GM21367 (cell line): ENCODE results near the gene FHIT.
"Not testable (repeated sequence)": the region's sequence is repeated elsewhere in the genome, so short reads cannot be mapped to it uniquely, and the experiment has no call there.

ENCODE experiments used
- ATAC-seq: cut with Tn5 transposase; IDR thresholded peaks from one replicate; pipeline ENCODE4 v1.9.1; 2021; ENCODE audit not compliant: unreplicated experiment

FHIT gene

DNA sequence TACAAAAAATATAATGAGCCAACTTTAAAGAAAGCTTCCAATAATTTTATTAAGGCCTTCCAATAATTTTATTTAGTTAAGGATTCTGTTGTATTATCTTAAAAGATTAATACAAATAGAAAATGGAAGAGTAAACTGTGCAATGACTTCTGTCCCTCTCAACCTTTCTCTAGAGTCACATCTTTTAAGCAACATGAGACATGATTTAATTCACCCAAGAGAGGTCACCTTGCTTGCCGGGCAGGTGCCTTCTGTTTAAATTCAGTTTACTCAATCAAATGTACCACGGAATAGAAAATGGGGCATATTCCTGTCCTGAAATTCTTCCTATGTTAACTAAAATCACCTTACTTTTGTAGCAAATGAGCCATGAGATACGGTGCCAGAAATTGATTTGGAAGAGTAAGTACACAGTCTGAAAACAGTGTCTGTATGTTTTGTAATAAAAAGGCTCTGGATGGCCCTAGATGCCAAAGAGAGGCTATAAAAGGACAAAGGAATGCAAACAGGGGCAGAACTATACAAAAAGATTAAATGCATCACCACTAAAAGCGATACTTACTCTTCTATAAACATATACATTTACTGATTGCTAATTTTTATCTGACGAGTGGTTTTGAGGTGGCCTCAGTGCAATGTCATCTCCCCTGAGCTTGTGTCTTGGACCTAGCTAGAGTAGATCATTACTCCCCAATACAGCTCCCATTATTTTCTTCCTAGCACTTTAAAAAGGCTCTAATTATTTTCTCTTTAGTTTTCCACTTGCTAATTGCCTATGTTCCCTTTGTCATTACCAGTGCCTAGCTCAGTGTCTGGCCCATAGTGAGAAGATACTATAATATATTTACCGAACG lies 134.0 kb downstream of the FHIT start:
- ATAC-seq: no peak

DNA sequence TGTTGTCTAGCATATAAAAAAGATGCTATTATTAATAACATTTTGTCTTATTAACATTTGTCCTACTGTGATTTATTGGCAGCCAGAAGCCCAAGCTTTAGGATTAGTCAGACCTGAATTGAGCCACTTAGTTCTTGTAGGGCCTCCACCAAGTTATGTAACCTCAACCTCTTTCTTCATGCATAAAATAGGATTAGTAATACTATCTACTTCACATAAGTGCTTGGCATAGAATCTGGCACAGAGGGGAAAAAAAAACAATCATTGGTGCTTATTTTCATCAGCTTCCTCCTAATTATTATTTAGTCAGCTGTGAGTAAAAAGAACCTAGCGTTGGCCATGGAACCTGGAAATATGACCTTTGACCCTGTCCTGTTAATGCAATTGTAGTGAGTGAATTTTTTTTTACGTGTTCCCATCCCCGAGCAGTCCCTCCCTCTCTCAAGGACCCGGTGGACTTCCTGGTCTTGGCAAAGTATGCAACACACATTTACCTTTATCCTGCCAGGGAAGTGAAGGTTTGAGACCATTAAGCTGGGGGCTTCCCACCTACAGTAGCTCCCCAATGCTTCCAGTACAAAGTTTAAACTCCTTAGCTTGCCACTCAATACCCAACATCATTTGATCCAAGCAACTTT lies 136.8 kb downstream of the FHIT start:
- no peak for ATAC-seq

DNA sequence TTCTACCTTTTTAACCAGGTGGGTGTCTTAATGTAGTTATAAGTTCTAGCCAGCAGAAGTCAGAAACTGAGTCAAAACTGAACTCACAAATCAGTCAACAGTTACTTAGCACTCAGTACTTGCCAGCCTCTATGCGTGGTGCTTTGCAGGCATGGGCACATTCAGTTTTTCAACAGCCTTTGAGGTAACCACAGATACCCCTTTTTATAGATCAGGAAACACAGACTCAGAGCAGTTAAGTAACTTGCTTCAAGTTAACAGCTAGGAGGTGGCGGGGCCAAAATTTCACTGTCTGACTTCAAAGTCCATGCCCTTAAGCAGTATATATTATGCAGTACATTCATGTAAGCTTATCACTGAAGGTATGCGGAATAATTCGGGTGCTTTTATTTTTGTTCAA lies 139.4 kb downstream of the FHIT start:
- peak; percentile 61 for ATAC-seq

DNA sequence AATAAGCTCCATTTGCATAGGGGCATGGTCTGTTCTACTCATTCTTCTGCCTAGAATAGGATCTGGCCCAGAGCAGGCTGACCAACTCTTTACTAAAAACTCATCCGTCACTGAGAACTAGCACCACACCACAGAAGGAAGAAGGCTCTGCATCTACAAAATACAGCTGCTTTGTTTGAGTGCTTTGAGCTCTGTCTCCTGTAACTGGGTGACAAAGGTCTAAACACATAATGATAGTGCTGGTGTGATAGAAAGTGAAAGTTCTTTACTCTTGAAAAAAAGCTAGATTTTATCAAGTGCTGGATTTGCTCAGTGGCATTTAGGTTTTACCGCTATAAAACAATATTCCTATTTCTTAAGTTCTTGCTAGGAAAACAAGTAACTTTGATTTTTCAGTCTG lies 140.7 kb downstream of the FHIT start:
- no peak for ATAC-seq

DNA sequence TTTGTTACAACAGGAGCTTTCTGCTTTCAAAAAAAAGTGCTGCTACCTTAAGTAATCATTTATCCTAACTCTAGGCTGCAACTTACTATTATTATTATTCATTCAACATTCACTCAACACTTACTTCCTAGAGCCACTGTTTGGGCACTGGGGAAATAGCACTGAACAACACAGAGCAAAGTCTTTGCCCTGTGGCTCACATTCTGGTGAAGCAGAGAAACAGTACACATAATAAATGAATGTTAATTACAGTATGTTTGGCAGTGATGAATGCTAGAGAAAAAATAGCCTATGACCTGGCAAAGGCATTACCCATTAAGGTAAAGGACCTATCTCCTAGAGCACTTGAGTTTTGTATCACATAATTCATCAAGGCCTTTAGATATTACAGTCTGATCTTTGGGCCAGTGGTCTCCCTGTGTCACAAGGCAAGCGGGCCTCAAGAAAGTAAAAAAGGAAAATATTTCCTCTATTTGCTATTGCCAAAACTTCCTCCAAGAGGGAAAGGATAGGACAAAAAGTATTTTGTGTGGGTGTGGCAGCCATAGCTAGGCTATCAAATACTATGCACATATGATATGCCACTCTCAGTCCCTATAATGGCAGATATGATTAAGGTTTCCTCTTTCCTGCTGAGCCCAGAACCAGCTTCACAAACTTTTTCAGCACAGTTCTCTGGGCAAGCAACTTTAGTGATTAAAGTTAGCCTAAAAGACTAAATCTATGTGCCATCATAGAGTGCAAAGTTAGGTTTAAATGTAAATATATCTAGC lies 142.8 kb downstream of the FHIT start:
- ATAC-seq: no peak

DNA sequence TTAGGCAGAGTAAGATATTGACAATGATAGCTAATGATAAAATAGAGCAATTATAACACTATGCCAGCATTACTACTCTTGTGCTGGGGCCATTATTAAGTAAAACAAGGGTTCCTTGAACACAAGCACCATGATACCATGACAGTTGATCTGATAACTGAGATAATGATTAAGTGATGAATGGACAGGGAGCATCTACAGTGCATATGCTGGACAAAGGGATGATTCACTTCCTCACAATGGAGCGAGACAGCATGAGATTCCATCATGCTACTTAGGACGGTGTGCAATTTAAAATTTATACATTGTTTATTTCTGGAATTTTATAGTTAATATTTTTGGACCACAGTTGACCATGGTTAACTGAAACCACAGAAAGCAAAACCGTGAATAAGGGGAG lies 156.6 kb downstream of the FHIT start:
- no peak for ATAC-seq

DNA sequence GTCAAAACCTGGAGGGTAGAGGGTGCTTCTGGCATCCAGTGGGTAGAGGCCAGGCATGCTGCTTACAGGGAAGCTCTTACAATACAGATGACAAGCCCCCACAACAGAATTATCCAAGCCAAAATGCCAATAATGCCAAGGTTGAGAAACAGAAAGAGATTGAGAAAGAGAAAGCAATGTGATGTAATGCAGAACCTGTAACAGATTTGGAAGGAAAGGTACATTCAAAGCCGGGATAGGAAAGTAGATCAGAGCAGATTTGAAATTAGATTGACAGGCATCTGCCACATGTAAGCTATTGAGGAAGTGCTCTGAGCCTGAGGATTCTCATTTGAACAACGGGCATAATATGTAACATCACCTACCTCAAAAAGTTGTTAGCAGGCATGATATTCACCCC lies 157.9 kb downstream of the FHIT start:
- ATAC-seq: no peak

DNA sequence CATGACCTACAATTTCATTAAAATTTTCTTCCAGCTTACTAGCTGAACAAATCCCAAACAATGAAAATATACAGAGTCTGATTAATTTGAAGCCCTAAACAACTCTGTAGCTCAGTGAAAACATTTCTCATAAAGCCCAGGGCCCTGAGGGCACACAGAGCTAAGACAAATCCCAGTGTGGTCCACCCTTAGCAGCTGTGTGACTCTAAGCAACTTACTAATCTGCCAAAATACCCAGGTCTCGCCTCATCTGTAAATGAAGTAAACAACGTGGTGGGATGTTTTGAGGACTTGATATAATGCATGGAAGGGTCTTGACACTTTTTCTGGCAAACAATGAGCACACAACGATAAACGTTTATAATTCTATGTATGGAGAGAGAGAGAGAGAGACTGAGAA lies 158.4 kb downstream of the FHIT start:
- no peak for ATAC-seq

DNA sequence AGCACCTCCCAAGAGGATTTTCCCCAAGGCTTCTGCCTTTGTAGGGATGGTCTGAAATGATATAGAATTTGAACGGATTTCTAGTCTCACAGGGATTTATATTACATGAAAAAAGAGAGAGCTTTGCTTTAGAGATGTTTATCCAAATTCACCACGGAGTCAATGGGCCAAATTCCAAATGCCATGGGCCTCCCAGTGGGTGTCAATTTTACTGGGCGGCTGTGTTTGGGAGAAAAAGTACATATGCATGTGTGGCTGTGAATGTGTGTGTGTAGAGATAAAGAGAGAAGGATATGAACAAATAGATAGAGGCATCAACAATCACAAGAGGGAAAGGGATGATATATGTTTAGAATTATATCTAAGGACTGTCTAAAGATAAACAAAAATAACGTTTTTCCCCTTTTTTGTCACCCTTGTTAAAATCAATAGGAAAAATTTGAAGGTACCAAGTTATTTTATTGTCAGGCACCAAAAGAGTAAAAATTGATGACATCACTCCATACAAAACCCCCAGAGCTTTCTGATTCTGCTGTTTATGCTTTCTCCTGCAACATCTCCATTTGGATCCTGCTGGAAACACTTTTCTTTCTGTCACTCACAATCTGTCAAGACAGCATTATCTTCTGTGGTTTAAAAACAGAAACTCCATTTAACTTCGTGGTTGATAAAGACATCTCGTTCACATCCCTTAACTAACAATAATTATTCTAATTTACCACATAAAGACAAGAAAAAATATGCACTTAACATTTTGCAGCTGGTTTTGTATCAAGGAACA lies 160.7 kb downstream of the FHIT start:
- no peak for ATAC-seq

DNA sequence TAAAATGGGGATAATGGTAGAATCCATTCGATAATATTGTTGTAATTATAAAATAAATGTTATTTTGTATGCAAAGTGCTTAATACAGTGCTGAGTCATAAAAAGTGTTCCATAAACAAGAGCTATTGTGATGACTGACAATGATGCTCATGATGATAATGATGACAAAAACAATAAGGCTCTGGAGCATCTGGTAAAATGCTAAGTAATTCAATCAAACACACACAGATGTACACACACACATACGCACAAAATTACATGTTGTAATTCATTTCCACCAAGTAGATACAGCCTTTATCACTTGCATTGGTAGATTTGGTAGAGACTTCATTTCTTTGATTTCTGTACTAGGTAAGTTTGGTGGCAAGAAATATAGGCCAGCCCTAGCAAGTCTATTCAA lies 163.8 kb downstream of the FHIT start:
- no peak for ATAC-seq

DNA sequence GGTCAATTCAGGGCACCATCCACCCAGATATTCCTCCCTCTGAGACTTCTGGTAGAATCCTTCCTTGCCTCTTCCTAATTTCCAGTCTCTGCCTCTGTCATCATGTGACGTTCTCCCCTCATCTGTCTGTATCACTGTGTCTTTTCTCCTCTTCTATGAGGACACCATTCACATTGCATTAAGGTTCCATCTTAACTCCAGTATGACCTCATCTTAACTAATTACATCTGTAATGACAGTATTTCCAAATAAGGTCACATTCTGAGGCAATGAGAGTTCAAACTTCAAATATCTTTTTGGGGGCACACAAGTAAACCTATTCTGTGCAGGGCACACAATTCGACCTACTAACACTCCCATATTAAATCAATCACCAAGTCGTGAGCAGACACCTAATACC lies 169.7 kb downstream of the FHIT start:
- no peak for ATAC-seq

DNA sequence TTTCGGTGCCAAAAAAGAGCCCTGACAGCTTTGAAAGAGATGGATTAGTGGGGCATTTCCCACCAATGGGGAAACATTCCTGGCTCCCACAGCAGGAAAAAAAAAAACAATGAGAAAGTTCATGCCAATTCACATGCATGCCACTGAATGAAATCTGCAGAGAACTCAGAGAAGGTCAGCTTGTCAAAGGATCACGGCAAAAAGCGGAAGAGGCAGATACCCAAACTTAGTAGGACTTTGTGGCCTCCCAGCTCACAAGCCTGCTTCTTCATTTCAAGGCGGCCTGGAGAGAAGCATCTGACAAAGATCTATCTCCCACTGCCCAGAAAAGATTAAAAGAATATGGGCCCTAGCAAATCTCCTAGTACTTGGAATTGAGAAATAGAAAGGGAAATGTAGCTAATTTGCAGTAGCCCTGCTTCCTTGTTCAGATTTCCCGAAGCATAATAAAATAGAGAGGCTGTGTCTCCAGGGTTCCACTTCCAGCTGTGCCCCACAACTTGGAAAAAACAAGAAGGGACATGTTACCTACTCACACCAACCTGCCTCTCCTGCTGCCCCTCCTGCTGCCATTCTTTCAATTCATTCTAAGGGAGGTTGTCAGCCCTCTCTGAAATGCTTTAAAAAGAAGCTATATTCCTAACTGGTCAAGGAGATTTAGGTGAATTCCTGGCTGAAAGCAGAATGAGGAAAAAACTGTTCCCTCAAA lies 170.4 kb downstream of the FHIT start:
- no peak for ATAC-seq

DNA sequence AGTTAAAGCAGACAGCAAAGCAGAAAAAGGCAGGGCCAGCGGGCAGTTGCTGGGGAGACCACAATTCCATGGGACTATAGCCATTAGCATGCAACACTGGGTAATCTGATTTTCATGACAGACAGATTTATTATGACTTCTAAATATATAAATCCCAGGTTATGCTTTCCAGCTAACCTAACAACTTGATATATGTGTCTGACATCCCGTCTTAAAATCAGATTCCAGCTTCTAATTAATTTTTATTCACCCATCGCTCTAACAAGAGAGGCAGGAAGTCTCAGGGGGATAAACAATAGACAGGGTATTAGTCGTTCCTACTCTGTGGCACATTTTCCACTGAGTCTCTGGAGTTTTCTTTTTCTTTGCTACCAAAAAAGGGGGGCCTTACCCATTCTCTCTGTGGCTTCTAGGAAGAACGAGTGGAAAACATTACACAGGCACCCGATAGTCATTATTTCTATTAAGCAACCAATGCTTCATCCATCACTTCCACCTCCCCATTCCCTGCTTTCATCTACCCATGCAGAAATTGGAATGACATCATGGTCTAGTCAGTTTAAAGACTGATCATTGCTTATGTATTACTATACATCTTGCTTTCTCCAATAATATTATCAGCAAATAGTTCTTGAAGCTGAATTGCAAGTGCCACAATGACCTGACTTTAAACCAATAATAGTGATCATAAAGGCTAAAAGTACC lies 173.1 kb downstream of the FHIT start:
- no peak for ATAC-seq

DNA sequence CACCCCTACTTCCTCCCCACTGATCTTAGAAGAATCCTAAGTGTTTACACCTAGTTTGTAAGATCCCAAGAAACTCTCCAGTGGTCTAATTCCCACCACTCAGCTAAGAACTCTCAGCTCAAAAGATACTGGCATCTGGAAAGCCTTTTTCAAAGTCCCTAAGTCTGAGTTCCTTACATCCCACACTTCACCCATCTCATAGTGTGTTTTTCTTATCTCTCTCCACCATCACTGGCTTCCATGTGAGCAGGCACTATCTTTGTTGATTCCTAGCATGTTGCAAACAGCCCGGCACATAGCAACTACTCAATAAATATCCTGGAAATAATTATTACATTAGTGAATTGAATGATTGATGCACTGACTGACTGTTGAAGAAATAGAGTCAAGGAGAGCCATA lies 173.7 kb downstream of the FHIT start:
- ATAC-seq: no peak

DNA sequence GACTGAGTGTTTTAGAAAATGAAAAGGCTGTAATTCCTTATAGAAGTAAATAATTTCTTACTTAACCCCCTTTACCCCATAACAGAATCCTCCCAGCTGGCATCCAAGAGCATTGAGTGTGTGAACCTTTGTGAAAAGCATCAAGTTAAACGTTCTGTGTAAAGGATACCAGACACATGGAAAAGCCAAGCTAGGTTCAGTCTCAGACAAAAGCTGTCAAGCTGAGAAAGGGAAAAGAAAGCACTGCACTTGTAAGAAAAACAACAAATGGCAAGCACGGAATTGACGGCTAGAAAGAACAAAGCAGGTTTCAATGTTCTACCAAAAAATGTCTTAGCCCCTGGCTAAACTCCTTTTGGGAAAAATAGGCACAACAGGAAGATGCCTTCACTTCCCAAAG lies 176.5 kb downstream of the FHIT start:
- no peak for ATAC-seq

DNA sequence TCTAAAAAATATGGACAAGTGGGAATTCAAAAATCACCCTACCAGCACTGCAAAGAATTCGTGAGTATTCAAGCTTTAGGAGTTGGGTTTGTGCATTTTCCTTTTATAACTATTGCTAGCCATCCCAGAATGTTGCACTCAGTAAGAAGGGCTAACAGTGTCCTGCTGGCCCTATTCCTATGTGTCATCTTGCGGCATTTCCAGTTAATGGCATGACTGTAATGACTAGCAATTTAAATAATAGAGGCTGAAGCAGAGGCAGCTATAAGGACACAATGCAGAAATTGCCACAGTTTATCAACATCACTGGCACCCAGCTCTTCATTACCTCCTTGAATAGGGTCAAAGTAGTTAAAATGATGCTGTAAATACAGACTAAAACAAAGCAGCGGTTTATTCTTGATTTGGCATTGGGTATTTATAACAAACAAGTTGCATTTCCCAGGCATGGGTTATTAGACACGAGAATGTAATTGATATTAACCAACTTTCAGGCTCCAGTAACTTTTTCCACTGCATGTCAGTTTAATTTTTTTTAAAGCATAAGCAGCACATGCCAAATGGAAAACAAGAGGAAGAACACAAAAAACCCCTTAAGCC lies 177.6 kb downstream of the FHIT start:
- no peak for ATAC-seq

DNA sequence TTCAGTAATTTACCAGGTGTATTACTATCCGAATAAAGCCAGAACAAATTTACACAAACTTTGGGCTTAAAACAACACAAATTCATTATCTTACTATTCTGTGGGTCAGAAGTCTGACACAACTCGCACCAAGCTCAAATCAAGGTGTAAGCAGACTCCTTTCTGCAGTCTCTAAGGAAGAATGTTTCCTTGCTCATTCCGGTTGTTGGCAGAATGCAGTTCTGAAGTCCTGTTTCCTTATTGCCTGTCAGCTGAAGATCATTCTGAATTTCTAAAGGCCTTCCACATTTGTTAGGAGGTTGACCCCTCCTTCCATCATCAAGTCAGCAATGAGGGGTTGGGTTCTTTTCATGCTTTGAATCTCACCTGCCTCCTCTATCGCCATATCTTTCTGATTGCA lies 183.2 kb downstream of the FHIT start:
- no peak for ATAC-seq

DNA sequence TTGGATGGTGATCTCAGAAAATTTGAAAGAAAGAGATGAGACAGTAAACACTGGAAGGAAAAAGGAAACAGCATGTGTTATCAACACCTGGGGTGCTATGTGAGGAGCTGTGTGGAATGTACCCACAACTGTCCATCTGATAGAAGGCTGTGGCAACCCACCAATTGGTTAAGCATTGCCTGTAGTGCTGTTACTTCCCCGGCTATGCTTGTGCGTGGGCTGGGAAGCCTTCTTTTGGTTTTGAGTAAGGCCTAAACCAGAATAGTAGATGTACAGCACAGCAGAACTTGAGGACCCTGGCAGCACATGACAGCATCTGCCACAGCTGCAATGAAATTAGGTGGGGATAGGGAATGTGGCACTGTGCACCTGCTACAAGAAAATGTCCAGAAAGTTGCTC lies 184.5 kb downstream of the FHIT start:
- no peak for ATAC-seq

DNA sequence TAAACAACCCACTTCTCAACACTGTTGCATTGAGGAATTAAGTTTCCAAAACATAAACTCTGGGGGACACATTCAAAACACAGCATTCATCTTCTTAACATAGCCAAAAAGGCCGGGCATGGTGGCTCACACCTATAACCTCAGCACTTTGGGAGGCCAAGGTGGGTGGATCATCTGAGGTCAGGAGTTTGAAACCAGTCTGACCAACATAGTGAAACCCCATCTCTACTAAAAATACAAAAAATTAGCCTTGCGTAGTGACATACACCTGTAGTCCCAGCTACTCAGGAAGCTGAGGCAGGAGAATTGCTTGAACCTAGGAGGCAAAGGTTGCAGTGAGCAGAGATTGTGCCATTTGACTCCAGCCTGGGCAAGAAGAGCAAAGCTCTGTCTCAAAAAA lies 185.0 kb downstream of the FHIT start:
- not testable (repeated sequence) for ATAC-seq
